H9 (cell line): ENCODE results near the gene KLHDC3. TPM values are rescaled to one million over a fixed set of nuclear protein-coding genes. Genes with fewer than 3 reads are reported as not detected.

ENCODE experiments used
- DNase-seq: peaks from one replicate; pipeline ENCODE4 v3.0.0-alpha.2; 2017
- H2AFZ ChIP-seq: one replicate; pipeline ENCODE4 v1.6.1; 2013; ENCODE audit warnings: mild to moderate bottlenecking, low read length, control low read depth, moderate library complexity
- H2AK5ac ChIP-seq: 2 replicates; pipeline ENCODE4 v1.6.1; 2013; ENCODE audit warnings: low read length, control low read depth, mixed read lengths; ENCODE audit not compliant: insufficient read length
- H2BK120ac ChIP-seq: one replicate; pipeline ENCODE4 v1.6.1; 2013; ENCODE audit warnings: low read depth, mild to moderate bottlenecking, low read length, control low read depth, inconsistent platforms; ENCODE audit not compliant: poor library complexity, severe bottlenecking
- H2BK12ac ChIP-seq: 2 replicates; pipeline ENCODE4 v1.6.1; 2013; ENCODE audit warnings: low read length, control low read depth, mixed read lengths, low read depth; ENCODE audit not compliant: insufficient read length
- H2BK15ac ChIP-seq: 2 replicates; pipeline ENCODE4 v1.6.1; 2013; ENCODE audit warnings: low read depth, low read length, control low read depth
- H2BK20ac ChIP-seq: one replicate; pipeline ENCODE4 v1.6.1; 2013; ENCODE audit warnings: low read depth, mild to moderate bottlenecking, low read length, control low read depth, inconsistent platforms; ENCODE audit not compliant: poor library complexity, severe bottlenecking
- H2BK5ac ChIP-seq: 2 replicates; pipeline ENCODE4 v1.6.1; 2013; ENCODE audit warnings: low read length, control low read depth, mixed read lengths; ENCODE audit not compliant: insufficient read length
- H3K14ac ChIP-seq: 2 replicates; pipeline ENCODE4 v1.6.1; 2013; ENCODE audit warnings: low read length, control low read depth; ENCODE audit not compliant: insufficient read depth
- H3K18ac ChIP-seq: 2 replicates; pipeline ENCODE4 v1.6.1; 2013; ENCODE audit warnings: low read depth, mild to moderate bottlenecking, mixed read lengths, low read length, control low read depth; ENCODE audit not compliant: insufficient read length
- H3K23ac ChIP-seq: 2 replicates; pipeline ENCODE4 v1.6.1; 2013; ENCODE audit warnings: low read length, control low read depth, mixed read lengths, low read depth; ENCODE audit not compliant: insufficient read length
- H3K23me2 ChIP-seq: 2 replicates; pipeline ENCODE4 v1.6.1; 2013; ENCODE audit warnings: low read depth, mild to moderate bottlenecking, mixed read lengths, low read length, control low read depth; ENCODE audit not compliant: insufficient read length, poor library complexity, severe bottlenecking
- H3K27ac ChIP-seq: 2 replicates; pipeline ENCODE4 v1.5.1; 2013; ENCODE audit warnings: low read length, control low read depth, mixed read lengths, low read depth; ENCODE audit not compliant: insufficient read length
- H3K27me3 ChIP-seq: 2 replicates; pipeline ENCODE4 v1.6.1; 2013; ENCODE audit warnings: low read length, control low read depth, inconsistent platforms; ENCODE audit not compliant: insufficient read depth
- H3K4ac ChIP-seq: 2 replicates; pipeline ENCODE4 v1.6.1; 2013; ENCODE audit warnings: low read depth, mild to moderate bottlenecking, control low read depth, inconsistent platforms, low read length, moderate library complexity
- H3K4me1 ChIP-seq: 2 replicates; pipeline ENCODE4 v1.6.1; 2013; ENCODE audit warnings: low read length, control low read depth, inconsistent platforms; ENCODE audit not compliant: insufficient read depth
- H3K4me2 ChIP-seq: 2 replicates; pipeline ENCODE4 v1.6.1; 2013; ENCODE audit warnings: low read length, control low read depth, mixed read lengths; ENCODE audit not compliant: insufficient read length, insufficient read depth
- H3K56ac ChIP-seq: 2 replicates; pipeline ENCODE4 v1.6.1; 2013; ENCODE audit warnings: low read depth, mild to moderate bottlenecking, mixed read lengths, low read length, control low read depth; ENCODE audit not compliant: insufficient read length
- H3K79me1 ChIP-seq: 2 replicates; pipeline ENCODE4 v1.6.1; 2013; ENCODE audit warnings: low read depth, mild to moderate bottlenecking, moderate library complexity, low read length, control low read depth, inconsistent platforms; ENCODE audit not compliant: insufficient read depth, poor library complexity, severe bottlenecking
- H3K79me2 ChIP-seq: 2 replicates; pipeline ENCODE4 v1.6.1; 2013; ENCODE audit warnings: low read length, control low read depth, inconsistent platforms; ENCODE audit not compliant: insufficient read depth
- H3K9ac ChIP-seq: 2 replicates; pipeline ENCODE4 v1.6.1; 2013; ENCODE audit warnings: low read length, control low read depth, mixed read lengths; ENCODE audit not compliant: insufficient read length; ENCODE audit errors: extremely low read depth
- H3K9me3 ChIP-seq: one replicate; pipeline ENCODE4 v1.6.1; 2013; ENCODE audit warnings: low read depth, low read length, inconsistent platforms; ENCODE audit not compliant: control insufficient read depth
- H3T11ph ChIP-seq: one replicate; pipeline ENCODE4 v1.6.1; 2013; ENCODE audit warnings: mild to moderate bottlenecking, low read length, control low read depth, inconsistent platforms
- H4K20me1 ChIP-seq: one replicate; pipeline ENCODE4 v1.6.1; 2013; ENCODE audit not compliant: control insufficient read depth, insufficient read length, insufficient read depth
- H4K5ac ChIP-seq: 2 replicates; pipeline ENCODE4 v1.6.1; 2013; ENCODE audit warnings: low read depth, mild to moderate bottlenecking, mixed read lengths, low read length, control low read depth; ENCODE audit not compliant: insufficient read length
- H4K8ac ChIP-seq: replicated peaks from 2 replicates; pipeline ENCODE4 v1.6.1; 2013; ENCODE audit warnings: low read length, control low read depth, mixed read lengths, low read depth; ENCODE audit not compliant: insufficient read length
- H4K91ac ChIP-seq: 2 replicates; pipeline ENCODE4 v1.6.1; 2013; ENCODE audit warnings: low read depth, mild to moderate bottlenecking, moderate library complexity, mixed read lengths, low read length, control low read depth; ENCODE audit not compliant: insufficient read length
- H3K27ac Mint-ChIP-seq, 3 experiments: 2 replicates in 2 of 3; 3 replicates in 1 of 3; pipeline ENCODE4 v1.8.0; 2020 to 2021; ENCODE audit warnings: mixed read lengths in 3 of 3, mild to moderate bottlenecking in 1 of 3, moderate library complexity in 1 of 3
- H3K27me3 Mint-ChIP-seq: 2 replicates; pipeline ENCODE4 v1.8.0; 2021; ENCODE audit warnings: low read depth, mild to moderate bottlenecking, moderate library complexity, mixed read lengths
- H3K36me3 Mint-ChIP-seq, 3 experiments: 2 replicates in 2 of 3; 3 replicates in 1 of 3; pipeline ENCODE4 v1.8.0; 2020 to 2021; ENCODE audit warnings: low read depth in 3 of 3, mixed read lengths in 3 of 3; ENCODE audit not compliant: insufficient read depth in 1 of 3
- H3K4me1 Mint-ChIP-seq, 2 experiments: 2 replicates each; pipeline ENCODE4 v1.8.0; 2020; ENCODE audit warnings: mixed read lengths in 2 of 2
- H3K4me3 Mint-ChIP-seq, 2 experiments: 2 replicates in 1 of 2; 3 replicates in 1 of 2; pipeline ENCODE4 v1.8.0; 2020 to 2021; ENCODE audit warnings: mild to moderate bottlenecking in 2 of 2, mixed read lengths in 2 of 2, moderate library complexity in 1 of 2
- H3K9me3 Mint-ChIP-seq, 2 experiments: 2 replicates in 1 of 2; 3 replicates in 1 of 2; pipeline ENCODE4 v1.8.0; 2020; ENCODE audit warnings: mild to moderate bottlenecking in 2 of 2, mixed read lengths in 2 of 2, moderate library complexity in 1 of 2
- CTCF ChIP-seq: fragments of 200-600 bp; sonication (generic); conservative IDR thresholded peaks from 3 replicates; pipeline ENCODE4 v1.8.0; 2021; ENCODE audit warnings: antibody characterized with exemption, mild to moderate bottlenecking
- whole genome bisulfite sequencing: extraction: QIAGEN DNeasy Blood & Tissue Kit; methylation state at CpG from one replicate; pipeline ENCODE4 v1.1.7; 2013; ENCODE audit warnings: missing lambda C conversion rate, low lambda C conversion rate, mixed read lengths; ENCODE audit not compliant: insufficient read length; ENCODE audit errors: extremely low coverage; 5-methylcytosine and 5-hydroxymethylcytosine counted together
- long read RNA-seq: library from polyadenylated mRNA; unstranded; transcript quantifications from one replicate; pipeline ENCODE4 v2.0.0, GENCODE V29; 2020
- total RNA-seq: library from RNA; stranded (reverse); gene quantifications from 2 replicates; pipeline ENCODE4 v1.2.1, GENCODE V29; 2021

The KLHDC3 gene
- total RNA-seq = 146 TPM in 2 replicates
- long read RNA-seq, transcript KLHDC3-202 (11 exons, 1,909 nt) = major isoform, 1,816 of 1,948 reads
- long read RNA-seq, partial matches to known transcripts = 33 of 1,948 reads
- long read RNA-seq, other reads (novel, unspliced or antisense) = 95 of 1,948 reads

- Histone ChIP-seq H2BK15ac (no peak within 1 kb of the TSS), H4K91ac (no peak within 1 kb of the TSS), H3K4me1 (peaks cover 2% of the 10 kb centered on the region; the same call in 1 of the 2 replicates), H3K9me3 (no peaks in the 10 kb centered on the region), H2BK5ac (no peak within 1 kb of the TSS), H4K5ac (no peak within 1 kb of the TSS), H4K8ac (no peak within 1 kb of the TSS), H3K79me1 (no peaks in the 10 kb centered on the region), H3K4ac (no peak within 1 kb of the TSS), H3K14ac (peak within 1 kb of the TSS; percentile 26), H3K18ac (peak within 1 kb of the TSS; percentile 39), H2BK120ac (no peak within 1 kb of the TSS), H3K23ac (no peak within 1 kb of the TSS), H3T11ph (no peak within 1 kb of the TSS), H2AK5ac (no peak within 1 kb of the TSS), H3K23me2 (peaks cover 6% of the 10 kb centered on the region), H4K20me1 (no peaks in the 10 kb centered on the region), H2BK12ac (no peak within 1 kb of the TSS), H3K56ac (no peak within 1 kb of the TSS), H2BK20ac (no peak within 1 kb of the TSS), H3K27me3 (no peaks in the 10 kb centered on the region), H3K79me2 (peaks cover 11% of the 10 kb centered on the region; the same call in 1 of the 2 replicates), H3K27ac (peak within 1 kb of the TSS; percentile 9), H3K4me2 (peak within 1 kb of the TSS; percentile 99), H3K9ac (peak within 1 kb of the TSS; percentile 81), H2AFZ (no peak within 1 kb of the TSS)
- peak; percentile 100 for DNase-seq
- Mint-ChIP-seq H3K36me3 (peaks cover 33 to 69% (median 68%) of the 10 kb centered on the region in 3 experiments), H3K4me3 (peak within 1 kb of the TSS; percentile 92 to 97), H3K27me3 (no peaks in the 10 kb centered on the region), H3K27ac (peak within 1 kb of the TSS; percentile 88 to 93 (median 88); a peak in 6 of 7 replicates), H3K9me3 (no peaks in the 10 kb centered on the region; a peak in 1 of 5 replicates), H3K4me1 (peaks cover 22 to 33% of the 10 kb centered on the region in 2 experiments)
- TF ChIP-seq CTCF = no peak
- WGBS = no CpG with 5 or more reads among the region's 51 CpGs
These were observed at the start of gene KLHDC3, which contains the start of gene MEA1 for GRCh38 chr6:43013843-43014433. TSS of gene KLHDC3 (plus strand) at chr6:43014249. CDS start at chr6:43017193, 2,944 bp downstream. TSS of gene MEA1 (minus strand) at chr6:43013946. CDS start at chr6:43013813, 133 bp downstream.
